Stimulated activated naive CD8-positive, alpha-beta T cell treated with anti-CD3 and anti-CD28 coated beads, Interleukin-15, amount 100 ng/mL, for 72 hours (primary cell): Measurements from ENCODE around the gene ZNF248.
"Not testable (repeated sequence)": the region's sequence is repeated elsewhere in the genome, so short reads cannot be mapped to it uniquely, and the experiment has no call there.

ENCODE experiments used
- ATAC-seq: fragments of 150-1000 bp; cut with Tn5 transposase; 2 replicates; pipeline ENCODE4 v1.10.0; 2021; ENCODE audit warnings: mild to moderate bottlenecking, moderate library complexity
- DNase-seq, 2 donors: peaks; one replicate each; pipeline ENCODE4 v3.0.0; 2021 to 2022
- H3K27ac Mint-ChIP-seq, 2 donors: one replicate each; pipeline ENCODE4 v1.8.0; 2022; ENCODE audit warnings: mild to moderate bottlenecking in 2 of 2, mixed read lengths in 2 of 2, moderate library complexity in 2 of 2
- H3K27me3 Mint-ChIP-seq: one replicate; pipeline ENCODE4 v1.8.0; 2022; ENCODE audit warnings: mixed read lengths
- H3K4me1 Mint-ChIP-seq: one replicate; pipeline ENCODE4 v1.8.0; 2022; ENCODE audit warnings: mild to moderate bottlenecking, mixed read lengths
- H3K4me3 Mint-ChIP-seq, 2 donors: one replicate each; pipeline ENCODE4 v1.8.0; 2022; ENCODE audit warnings: mild to moderate bottlenecking in 2 of 2, mixed read lengths in 2 of 2, moderate library complexity in 1 of 2
- H3K9me3 Mint-ChIP-seq, 2 donors: one replicate each; pipeline ENCODE4 v1.8.0; 2022; ENCODE audit warnings: mixed read lengths in 2 of 2

The ZNF248 gene

GRCh38 chr10:37780536-37780935 lies 76.9 kb downstream of the ZNF248 start:
- DNase-seq (no peak), ATAC-seq (peak; percentile 18)
- Mint-ChIP-seq H3K27me3 (no peaks in the 10 kb centered on the region), H3K4me1 (no peaks in the 10 kb centered on the region), H3K27ac (no peak overlapping the region), H3K4me3 (no peak overlapping the region), H3K9me3 (peaks cover 26 to 43% of the 10 kb centered on the region in 2 donors)

GRCh38 chr10:37777056-37777455 lies 80.4 kb downstream of the ZNF248 start:
- H3K9me3 Mint-ChIP-seq, result peaks cover 24 to 36% of the 10 kb centered on the region in 2 donors
- H3K27me3 Mint-ChIP-seq, result no peaks in the 10 kb centered on the region
- no peak for DNase-seq
- H3K4me1 Mint-ChIP-seq, result no peaks in the 10 kb centered on the region
- H3K4me3 Mint-ChIP-seq, result no peak overlapping the region
- H3K27ac Mint-ChIP-seq, result no peak overlapping the region
- no peak for ATAC-seq

GRCh38 chr10:37775612-37776011 lies 81.8 kb downstream of the ZNF248 start:
- H3K27me3 Mint-ChIP-seq, result no peaks in the 10 kb centered on the region
- no peak overlapping the region for H3K27ac Mint-ChIP-seq
- DNase-seq (no peak), ATAC-seq (no peak)
- H3K4me1 Mint-ChIP-seq, result no peaks in the 10 kb centered on the region
- peaks cover 22 to 29% of the 10 kb centered on the region in 2 donors for H3K9me3 Mint-ChIP-seq
- no peak overlapping the region for H3K4me3 Mint-ChIP-seq

- Mint-ChIP-seq H3K27me3 (no peaks in the 10 kb centered on the region), H3K9me3 (peaks cover 22 to 24% of the 10 kb centered on the region in 2 donors), H3K4me3 (no peak overlapping the region), H3K27ac (no peak overlapping the region), H3K4me1 (no peaks in the 10 kb centered on the region)
- no peak for DNase-seq
- ATAC-seq, result no peak
These were observed 83.1 kb downstream of the ZNF248 start for GRCh38 chr10:37774351-37774750.

- ATAC-seq (no peak), DNase-seq (no peak)
- H3K9me3 Mint-ChIP-seq, result peaks cover 37 to 66% of the 10 kb centered on the region in 2 donors
- H3K27me3 Mint-ChIP-seq, result no peaks in the 10 kb centered on the region
- H3K4me3 Mint-ChIP-seq, result no peak overlapping the region
- no peaks in the 10 kb centered on the region for H3K4me1 Mint-ChIP-seq
- H3K27ac Mint-ChIP-seq, result no peak overlapping the region
These were observed 92.2 kb downstream of the ZNF248 start for GRCh38 chr10:37765216-37765615.

- H3K4me3 Mint-ChIP-seq, result no peak overlapping the region
- ATAC-seq (no peak), DNase-seq (no peak)
- no peaks in the 10 kb centered on the region for H3K4me1 Mint-ChIP-seq
- H3K27me3 Mint-ChIP-seq, result no peaks in the 10 kb centered on the region
- H3K9me3 Mint-ChIP-seq, result peaks cover 37 to 74% of the 10 kb centered on the region in 2 donors
- H3K27ac Mint-ChIP-seq, result no peak overlapping the region
These were observed 94.3 kb downstream of the ZNF248 start for GRCh38 chr10:37763132-37763531.

GRCh38 chr10:37762287-37762686 lies 95.1 kb downstream of the ZNF248 start:
- ATAC-seq (no peak), DNase-seq (no peak)
- no peaks in the 10 kb centered on the region for H3K4me1 Mint-ChIP-seq
- H3K27ac Mint-ChIP-seq, result no peak overlapping the region
- H3K27me3 Mint-ChIP-seq, result no peaks in the 10 kb centered on the region
- peaks cover 35 to 70% of the 10 kb centered on the region in 2 donors for H3K9me3 Mint-ChIP-seq
- no peak overlapping the region for H3K4me3 Mint-ChIP-seq

- no peaks in the 10 kb centered on the region for H3K4me1 Mint-ChIP-seq
- no peak for ATAC-seq
- no peak overlapping the region for H3K4me3 Mint-ChIP-seq
- no peak overlapping the region for H3K27ac Mint-ChIP-seq
- peaks cover 31 to 67% of the 10 kb centered on the region in 2 donors for H3K9me3 Mint-ChIP-seq
- no peaks in the 10 kb centered on the region for H3K27me3 Mint-ChIP-seq
- no peak for DNase-seq
These were observed 96.6 kb downstream of the ZNF248 start for GRCh38 chr10:37760817-37761216.

- H3K4me3 Mint-ChIP-seq, result no peak overlapping the region
- DNase-seq (no peak), ATAC-seq (no peak)
- H3K9me3 Mint-ChIP-seq, result peaks cover 31 to 62% of the 10 kb centered on the region in 2 donors
- no peak overlapping the region for H3K27ac Mint-ChIP-seq
- H3K4me1 Mint-ChIP-seq, result no peaks in the 10 kb centered on the region
- H3K27me3 Mint-ChIP-seq, result no peaks in the 10 kb centered on the region
These were observed 99.3 kb downstream of the ZNF248 start for GRCh38 chr10:37758074-37758473.

GRCh38 chr10:37754538-37755323 lies 102.7 kb downstream of the ZNF248 start:
- H3K4me1 Mint-ChIP-seq, result no peaks in the 10 kb centered on the region
- no peak for DNase-seq
- no peak overlapping the region for H3K27ac Mint-ChIP-seq
- H3K4me3 Mint-ChIP-seq, result no peak overlapping the region
- H3K9me3 Mint-ChIP-seq, result peaks cover 19 to 44% of the 10 kb centered on the region in 2 donors
- no peaks in the 10 kb centered on the region for H3K27me3 Mint-ChIP-seq
- no peak for ATAC-seq

GRCh38 chr10:37752334-37752875 lies 105.0 kb downstream of the ZNF248 start:
- Mint-ChIP-seq H3K4me3 (no peak overlapping the region), H3K27ac (no peak overlapping the region), H3K27me3 (no peaks in the 10 kb centered on the region), H3K4me1 (no peaks in the 10 kb centered on the region), H3K9me3 (peaks cover 14 to 50% of the 10 kb centered on the region in 2 donors)
- DNase-seq (no peak), ATAC-seq (no peak)

GRCh38 chr10:37748170-37748569 lies 109.2 kb downstream of the ZNF248 start:
- Mint-ChIP-seq H3K4me3 (no peak overlapping the region), H3K9me3 (peaks cover 17 to 42% of the 10 kb centered on the region in 2 donors), H3K4me1 (no peaks in the 10 kb centered on the region), H3K27ac (no peak overlapping the region), H3K27me3 (no peaks in the 10 kb centered on the region)
- no peak for DNase-seq
- ATAC-seq, result no peak

- Mint-ChIP-seq H3K27ac (no peak overlapping the region), H3K4me3 (no peak overlapping the region), H3K4me1 (no peaks in the 10 kb centered on the region), H3K9me3 (peaks cover 16 to 33% of the 10 kb centered on the region in 2 donors), H3K27me3 (no peaks in the 10 kb centered on the region)
- DNase-seq (no peak), ATAC-seq (no peak)
These were observed 110.3 kb downstream of the ZNF248 start for GRCh38 chr10:37747081-37747480.

- H3K27ac Mint-ChIP-seq, result no peak overlapping the region
- H3K4me1 Mint-ChIP-seq, result no peaks in the 10 kb centered on the region
- no peaks in the 10 kb centered on the region for H3K27me3 Mint-ChIP-seq
- ATAC-seq (no peak), DNase-seq (no peak)
- H3K4me3 Mint-ChIP-seq, result no peak overlapping the region
- H3K9me3 Mint-ChIP-seq, result peaks cover 7 to 32% of the 10 kb centered on the region in 2 donors
These were observed 115.6 kb downstream of the ZNF248 start for GRCh38 chr10:37741831-37742230.

- Mint-ChIP-seq H3K4me1 (no peaks in the 10 kb centered on the region), H3K27ac (no peak overlapping the region), H3K4me3 (no peak overlapping the region), H3K27me3 (no peaks in the 10 kb centered on the region), H3K9me3 (peaks cover 7 to 30% of the 10 kb centered on the region in 2 donors)
- no peak for DNase-seq
- no peak for ATAC-seq
These were observed 118.2 kb downstream of the ZNF248 start for GRCh38 chr10:37739181-37739580.

GRCh38 chr10:37738241-37738640 lies 119.2 kb downstream of the ZNF248 start:
- H3K9me3 Mint-ChIP-seq, result peaks cover 11 to 34% of the 10 kb centered on the region in 2 donors
- DNase-seq, H3K4me3 Mint-ChIP-seq, H3K27ac Mint-ChIP-seq, H3K27me3 Mint-ChIP-seq, ATAC-seq, H3K4me1 Mint-ChIP-seq: not testable (repeated sequence)
